ENCODE results near the gene C19orf85.

DNA sequence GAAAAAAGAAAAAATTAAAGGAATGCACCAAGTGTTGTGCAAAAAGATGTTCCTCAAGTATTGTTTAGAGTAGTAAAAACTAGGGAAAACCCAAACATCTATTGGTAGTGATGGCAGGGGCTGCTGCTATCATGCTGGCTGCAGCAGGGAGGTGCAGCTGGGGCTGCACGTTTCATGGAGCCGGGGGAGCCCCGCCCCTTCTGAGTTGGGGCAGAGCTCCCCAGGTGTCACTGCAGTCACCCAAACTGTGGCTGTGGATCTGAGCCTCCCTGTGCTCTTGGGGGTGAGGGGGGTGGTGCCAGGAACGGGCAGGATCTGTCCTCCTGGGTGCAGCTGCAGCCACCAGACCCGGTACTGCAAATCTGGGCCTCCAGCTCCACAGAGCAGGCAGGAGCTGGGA is 45.4 kb downstream of the C19orf85 start:
- TF ChIP-seq, protein P1, sequence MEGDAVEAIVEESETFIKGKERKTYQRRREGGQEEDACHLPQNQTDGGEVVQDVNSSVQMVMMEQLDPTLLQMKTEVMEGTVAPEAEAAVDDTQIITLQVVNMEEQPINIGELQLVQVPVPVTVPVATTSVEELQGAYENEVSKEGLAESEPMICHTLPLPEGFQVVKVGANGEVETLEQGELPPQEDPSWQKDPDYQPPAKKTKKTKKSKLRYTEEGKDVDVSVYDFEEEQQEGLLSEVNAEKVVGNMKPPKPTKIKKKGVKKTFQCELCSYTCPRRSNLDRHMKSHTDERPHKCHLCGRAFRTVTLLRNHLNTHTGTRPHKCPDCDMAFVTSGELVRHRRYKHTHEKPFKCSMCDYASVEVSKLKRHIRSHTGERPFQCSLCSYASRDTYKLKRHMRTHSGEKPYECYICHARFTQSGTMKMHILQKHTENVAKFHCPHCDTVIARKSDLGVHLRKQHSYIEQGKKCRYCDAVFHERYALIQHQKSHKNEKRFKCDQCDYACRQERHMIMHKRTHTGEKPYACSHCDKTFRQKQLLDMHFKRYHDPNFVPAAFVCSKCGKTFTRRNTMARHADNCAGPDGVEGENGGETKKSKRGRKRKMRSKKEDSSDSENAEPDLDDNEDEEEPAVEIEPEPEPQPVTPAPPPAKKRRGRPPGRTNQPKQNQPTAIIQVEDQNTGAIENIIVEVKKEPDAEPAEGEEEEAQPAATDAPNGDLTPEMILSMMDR (conservative IDR thresholded peaks at IDR 0.05 in 1 of 2, IDR thresholded peaks at IDR 0.05 in 1 of 2; ENCODE audit: low read depth in 1 of 2, low read length in 2 of 2) = no peak
- TF ChIP-seq EZH2 (IDR thresholded peaks at IDR 0.05; ENCODE audit: low read length, missing control alignments) = no peak

All from fibroblast of lung (primary cell).